ENCODE results near the gene SLC66A1.

SLC66A1 gene

DNA sequence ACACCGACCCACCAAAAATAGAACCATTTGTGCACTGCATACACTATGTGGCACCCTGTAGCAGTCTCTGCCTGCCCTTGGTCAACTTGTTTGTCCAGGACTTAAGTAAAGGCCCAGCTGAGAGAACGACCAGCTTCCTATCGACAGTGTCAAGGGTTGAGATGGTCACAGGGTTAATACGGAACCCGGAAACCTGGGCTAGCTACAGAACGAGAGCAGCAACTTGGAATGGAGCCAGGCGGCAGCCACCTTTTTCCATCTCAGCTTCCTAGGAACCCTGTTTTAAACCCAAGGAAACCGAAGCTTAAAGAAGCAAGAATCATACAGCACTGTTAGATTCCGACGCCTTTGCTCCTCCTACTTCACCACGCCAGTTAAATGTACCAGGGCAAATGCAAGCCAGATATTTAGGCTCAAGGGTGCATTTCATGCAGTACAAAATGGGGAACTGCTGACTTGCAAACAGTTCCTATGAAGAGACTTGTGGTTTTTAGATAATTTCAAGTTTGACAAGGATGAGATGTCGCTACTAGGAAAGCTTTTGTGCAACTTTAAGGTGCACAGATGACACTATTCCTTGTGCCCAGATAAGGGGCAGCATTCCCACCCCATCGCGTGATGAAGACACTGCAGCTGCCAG, 35.5 kb downstream of the SLC66A1 start:
- Histone ChIP-seq H3K36me3 (ENCODE audit: insufficient read depth, low read length) (peaks cover 64% of the 10 kb centered on the region), H3K9ac (ENCODE audit: low read depth, low read length) (no peak overlapping the region), H3K27me3 (ENCODE audit: insufficient read depth, low read length, poor library complexity) (no peaks in the 10 kb centered on the region), H3K4me3 (ENCODE audit: low read depth in 1 of 2, low read length in 2 of 2) (no peak overlapping the region), H3K9me3 (ENCODE audit: insufficient read depth, low read length, severe bottlenecking) (no peaks in the 10 kb centered on the region), H4K20me1 (ENCODE audit: insufficient read depth, low read length) (peaks cover 18% of the 10 kb centered on the region; the same call in 1 of the 2 replicates), H3K4me1 (ENCODE audit: insufficient read depth, low read length) (no peaks in the 10 kb centered on the region), H3K79me2 (ENCODE audit: insufficient read depth, low read length) (no peaks in the 10 kb centered on the region), H2AFZ (ENCODE audit: low read depth, low read length) (no peak overlapping the region), H3K27ac (ENCODE audit: low read length) (no peak overlapping the region), H3K4me2 (ENCODE audit: insufficient read depth, low read length) (no peak overlapping the region)
- no peak for TF ChIP-seq EZH2 (IDR thresholded peaks at IDR 0.05; ENCODE audit: borderline replicate concordance, low read depth, low read length, severe bottlenecking)
- TF ChIP-seq, protein P1, sequence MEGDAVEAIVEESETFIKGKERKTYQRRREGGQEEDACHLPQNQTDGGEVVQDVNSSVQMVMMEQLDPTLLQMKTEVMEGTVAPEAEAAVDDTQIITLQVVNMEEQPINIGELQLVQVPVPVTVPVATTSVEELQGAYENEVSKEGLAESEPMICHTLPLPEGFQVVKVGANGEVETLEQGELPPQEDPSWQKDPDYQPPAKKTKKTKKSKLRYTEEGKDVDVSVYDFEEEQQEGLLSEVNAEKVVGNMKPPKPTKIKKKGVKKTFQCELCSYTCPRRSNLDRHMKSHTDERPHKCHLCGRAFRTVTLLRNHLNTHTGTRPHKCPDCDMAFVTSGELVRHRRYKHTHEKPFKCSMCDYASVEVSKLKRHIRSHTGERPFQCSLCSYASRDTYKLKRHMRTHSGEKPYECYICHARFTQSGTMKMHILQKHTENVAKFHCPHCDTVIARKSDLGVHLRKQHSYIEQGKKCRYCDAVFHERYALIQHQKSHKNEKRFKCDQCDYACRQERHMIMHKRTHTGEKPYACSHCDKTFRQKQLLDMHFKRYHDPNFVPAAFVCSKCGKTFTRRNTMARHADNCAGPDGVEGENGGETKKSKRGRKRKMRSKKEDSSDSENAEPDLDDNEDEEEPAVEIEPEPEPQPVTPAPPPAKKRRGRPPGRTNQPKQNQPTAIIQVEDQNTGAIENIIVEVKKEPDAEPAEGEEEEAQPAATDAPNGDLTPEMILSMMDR (IDR thresholded peaks at IDR 0.05; ENCODE audit: borderline replicate concordance, extremely low read depth, low read length, poor library complexity, severe bottlenecking), result no peak
- no peak for ATAC-seq (ENCODE audit: insufficient read depth, low read depth)
- no peak for DNase-seq

GRCh38 chr1:19348441-19349198, 36.5 kb downstream of the SLC66A1 start:
- no peaks in the 10 kb centered on the region for H3K4me1 ChIP-seq (ENCODE audit: insufficient read depth, low read length)
- no peak for DNase-seq
- H3K4me2 ChIP-seq (ENCODE audit: insufficient read depth, low read length), result no peak overlapping the region
- H3K27me3 ChIP-seq (ENCODE audit: insufficient read depth, low read length, poor library complexity), result no peaks in the 10 kb centered on the region
- no peak overlapping the region for H3K9ac ChIP-seq (ENCODE audit: low read depth, low read length)
- TF ChIP-seq EZH2 (IDR thresholded peaks at IDR 0.05; ENCODE audit: borderline replicate concordance, low read depth, low read length, severe bottlenecking), result no peak
- TF ChIP-seq, protein P1 (IDR thresholded peaks at IDR 0.05; ENCODE audit: borderline replicate concordance, extremely low read depth, low read length, poor library complexity, severe bottlenecking), result no peak
- ATAC-seq (ENCODE audit: insufficient read depth, low read depth), result no peak
- no peak overlapping the region for H2AFZ ChIP-seq (ENCODE audit: low read depth, low read length)
- no peaks in the 10 kb centered on the region for H3K79me2 ChIP-seq (ENCODE audit: insufficient read depth, low read length)
- H3K4me3 ChIP-seq (ENCODE audit: low read depth in 1 of 2, low read length in 2 of 2), result no peak overlapping the region
- H4K20me1 ChIP-seq (ENCODE audit: insufficient read depth, low read length), result peaks cover 18% of the 10 kb centered on the region; the same call in 1 of the 2 replicates
- no peak overlapping the region for H3K27ac ChIP-seq (ENCODE audit: low read length)
- no peaks in the 10 kb centered on the region for H3K9me3 ChIP-seq (ENCODE audit: insufficient read depth, low read length, severe bottlenecking)
- peaks cover 64% of the 10 kb centered on the region for H3K36me3 ChIP-seq (ENCODE audit: insufficient read depth, low read length)

GRCh38 chr1:19349999-19350398, 37.9 kb downstream of the SLC66A1 start:
- no peak overlapping the region for H3K27ac ChIP-seq (ENCODE audit: low read length)

More at GRCh38 chr1:19349999-19350398, 37.9 kb downstream of the SLC66A1 start:
- no peak for ATAC-seq (ENCODE audit: insufficient read depth, low read depth)
- H3K9me3 ChIP-seq (ENCODE audit: insufficient read depth, low read length, severe bottlenecking), result no peaks in the 10 kb centered on the region
- H2AFZ ChIP-seq (ENCODE audit: low read depth, low read length), result no peak overlapping the region
- no peak overlapping the region for H3K9ac ChIP-seq (ENCODE audit: low read depth, low read length)
- no peak overlapping the region for H3K4me2 ChIP-seq (ENCODE audit: insufficient read depth, low read length)
- peaks cover 64% of the 10 kb centered on the region for H3K36me3 ChIP-seq (ENCODE audit: insufficient read depth, low read length)
- no peak for TF ChIP-seq EZH2 (IDR thresholded peaks at IDR 0.05; ENCODE audit: borderline replicate concordance, low read depth, low read length, severe bottlenecking)
- TF ChIP-seq, protein P1 (IDR thresholded peaks at IDR 0.05; ENCODE audit: borderline replicate concordance, extremely low read depth, low read length, poor library complexity, severe bottlenecking), result no peak
- H4K20me1 ChIP-seq (ENCODE audit: insufficient read depth, low read length), result peaks cover 19% of the 10 kb centered on the region; the same call in 1 of the 2 replicates
- H3K4me3 ChIP-seq (ENCODE audit: low read depth in 1 of 2, low read length in 2 of 2), result no peak overlapping the region
- DNase-seq, result no peak
- no peaks in the 10 kb centered on the region for H3K79me2 ChIP-seq (ENCODE audit: insufficient read depth, low read length)
- no peaks in the 10 kb centered on the region for H3K4me1 ChIP-seq (ENCODE audit: insufficient read depth, low read length)
- no peaks in the 10 kb centered on the region for H3K27me3 ChIP-seq (ENCODE audit: insufficient read depth, low read length, poor library complexity)

All from DND-41 (cell line).